Stimulated activated CD4-positive, alpha-beta T cell treated with anti-CD3 and anti-CD28 coated beads, Interleukin-15, amount 100 ng/mL, for 1 hour (primary cell): ENCODE results near the gene AP3D1.

Experiments
- DNase-seq, 2 donors: peaks; one replicate each; pipeline ENCODE4 v3.0.0-alpha.2; 2020; ENCODE audit warnings: low read depth in 1 of 2, low spot score in 1 of 2

Gene AP3D1

GRCh38 chr19:2064395-2064787 is 87.0 kb downstream of the AP3D1 start:
- DNase-seq = no peak

- no peak for DNase-seq
These were observed 87.5 kb downstream of the AP3D1 start for GRCh38 chr19:2063824-2064223.

GRCh38 chr19:2062770-2063169 is 88.6 kb downstream of the AP3D1 start:
- DNase-seq = no peak

GRCh38 chr19:2062389-2062729 is 89.0 kb downstream of the AP3D1 start:
- DNase-seq = no peak

GRCh38 chr19:2061495-2062388 is 89.6 kb downstream of the AP3D1 start:
- DNase-seq = peak; percentile 99 to 100

GRCh38 chr19:2060884-2061494 is 90.4 kb downstream of the AP3D1 start:
- DNase-seq = no peak

- DNase-seq = no peak
These were observed 91.8 kb downstream of the AP3D1 start for GRCh38 chr19:2059422-2060201.

GRCh38 chr19:2058570-2059421 is 92.6 kb downstream of the AP3D1 start:
- DNase-seq = no peak

- no peak for DNase-seq
These were observed 93.6 kb downstream of the AP3D1 start for GRCh38 chr19:2057484-2058469.

GRCh38 chr19:2056837-2057192 is 94.6 kb downstream of the AP3D1 start:
- DNase-seq = no peak

GRCh38 chr19:2055931-2056836 is 95.2 kb downstream of the AP3D1 start:
- no peak for DNase-seq

GRCh38 chr19:2054763-2055162 is 96.6 kb downstream of the AP3D1 start:
- no peak for DNase-seq

- no peak for DNase-seq
These were observed 97.6 kb downstream of the AP3D1 start for GRCh38 chr19:2053601-2054389.

GRCh38 chr19:2051773-2052704 is 99.3 kb downstream of the AP3D1 start:
- no peak for DNase-seq

GRCh38 chr19:2050991-2051772 is 100.2 kb downstream of the AP3D1 start, which contains the start of gene MKNK2:
MKNK2 (minus strand) TSS chr19:2051244; CDS start chr19:2050851, 393 bp downstream.
- DNase-seq = peak; percentile 94 to 96
